GM19043 (cell line): ENCODE measurements around the gene SEC22A.

ENCODE experiments used
- ATAC-seq: cut with Tn5 transposase; IDR thresholded peaks from one replicate; pipeline ENCODE4 v1.9.1; 2021; ENCODE audit warnings: low read depth; ENCODE audit not compliant: unreplicated experiment

Gene SEC22A

GRCh38 chr3:123262226-123262625 is 60.5 kb downstream of the SEC22A start:
- ATAC-seq, result no peak

- ATAC-seq, result no peak
These were observed 61.1 kb downstream of the SEC22A start for GRCh38 chr3:123262868-123263267.

GRCh38 chr3:123263941-123264340 is 62.2 kb downstream of the SEC22A start:
- ATAC-seq, result no peak

- no peak for ATAC-seq
These were observed 66.1 kb downstream of the SEC22A start for GRCh38 chr3:123267821-123268220.

- no peak for ATAC-seq
These were observed 69.1 kb downstream of the SEC22A start for GRCh38 chr3:123270818-123271217.

- no peak for ATAC-seq
These were observed 69.9 kb downstream of the SEC22A start for GRCh38 chr3:123271466-123272159.

- ATAC-seq, result no peak
These were observed 70.8 kb downstream of the SEC22A start for GRCh38 chr3:123272547-123272946.

- ATAC-seq, result no peak
These were observed 73.9 kb downstream of the SEC22A start for GRCh38 chr3:123275691-123276090.

GRCh38 chr3:123276346-123277006 is 74.7 kb downstream of the SEC22A start:
- no peak for ATAC-seq

GRCh38 chr3:123277106-123277505 is 75.4 kb downstream of the SEC22A start:
- no peak for ATAC-seq

GRCh38 chr3:123278446-123278845 is 76.7 kb downstream of the SEC22A start:
- no peak for ATAC-seq

GRCh38 chr3:123279121-123279520 is 77.4 kb downstream of the SEC22A start:
- ATAC-seq, result no peak

- no peak for ATAC-seq
These were observed 79.7 kb downstream of the SEC22A start for GRCh38 chr3:123281406-123281805.

GRCh38 chr3:123281929-123282328 is 80.2 kb downstream of the SEC22A start:
- ATAC-seq, result no peak

GRCh38 chr3:123282461-123282860 is 80.7 kb downstream of the SEC22A start:
- ATAC-seq, result no peak

- ATAC-seq, result no peak
These were observed 81.3 kb downstream of the SEC22A start for GRCh38 chr3:123283074-123283473.

GRCh38 chr3:123283657-123284398 is 82.1 kb downstream of the SEC22A start:
- ATAC-seq, result no peak

- ATAC-seq, result no peak
These were observed 82.8 kb downstream of the SEC22A start for GRCh38 chr3:123284399-123285010.

GRCh38 chr3:123285066-123285465 is 83.3 kb downstream of the SEC22A start:
- no peak for ATAC-seq

GRCh38 chr3:123285479-123285878 is 83.7 kb downstream of the SEC22A start:
- ATAC-seq, result no peak

GRCh38 chr3:123285931-123286307 is 84.2 kb downstream of the SEC22A start:
- no peak for ATAC-seq
